ENCODE measurements around the gene OAS1.
A peak's percentile ranks its signal among the peaks of the same experiment; 100 is the strongest.
"Not testable (repeated sequence)": the region's sequence is repeated elsewhere in the genome, so short reads cannot be mapped to it uniquely, and the experiment has no call there.

Gene OAS1

GRCh38 chr12:112916270-112916669 is 9.5 kb downstream of the OAS1 start:
- Histone ChIP-seq H3K36me3 (ENCODE audit: control insufficient read depth, insufficient read depth, low read length) (no peaks in the 10 kb centered on the region), H3K27ac (ENCODE audit: insufficient read depth, low read depth, low read length, poor library complexity, severe bottlenecking) (no peak overlapping the region), H3K9me3 (ENCODE audit: control insufficient read depth, low read length) (no peaks in the 10 kb centered on the region), H3K4me1 (ENCODE audit: control insufficient read depth, insufficient read depth, low read length) (no peaks in the 10 kb centered on the region), H3K27me3 (ENCODE audit: control insufficient read depth, insufficient read depth, low read length, poor library complexity, severe bottlenecking) (no peaks in the 10 kb centered on the region), H3K4me3 (ENCODE audit: insufficient read depth, low read depth, low read length) (no peak overlapping the region)
- WGBS, 2 experiments, result 93 to 94% methylated on average over 5 of the region's 5 CpGs

GRCh38 chr12:112919121-112919520 is 12.4 kb downstream of the OAS1 start:
- 87 to 89% methylated on average over 6 of the region's 6 CpGs for whole genome bisulfite sequencing, 2 experiments
- no peaks in the 10 kb centered on the region for H3K27me3 ChIP-seq (ENCODE audit: control insufficient read depth, insufficient read depth, low read length, poor library complexity, severe bottlenecking)
- H3K4me3 ChIP-seq (ENCODE audit: insufficient read depth, low read depth, low read length), result no peak overlapping the region
- H3K4me1 ChIP-seq (ENCODE audit: control insufficient read depth, insufficient read depth, low read length), result no peaks in the 10 kb centered on the region
- no peak overlapping the region for H3K27ac ChIP-seq (ENCODE audit: insufficient read depth, low read depth, low read length, poor library complexity, severe bottlenecking)
- H3K36me3 ChIP-seq (ENCODE audit: control insufficient read depth, insufficient read depth, low read length), result no peaks in the 10 kb centered on the region
- no peaks in the 10 kb centered on the region for H3K9me3 ChIP-seq (ENCODE audit: control insufficient read depth, low read length)

- H3K4me1 ChIP-seq (ENCODE audit: control insufficient read depth, insufficient read depth, low read length), result no peaks in the 10 kb centered on the region
- no peak overlapping the region for H3K4me3 ChIP-seq (ENCODE audit: insufficient read depth, low read depth, low read length)
- WGBS, 2 experiments, result 67 to 72% methylated on average over 7 of the region's 7 CpGs
- H3K36me3 ChIP-seq (ENCODE audit: control insufficient read depth, insufficient read depth, low read length), result no peaks in the 10 kb centered on the region
- H3K27ac ChIP-seq (ENCODE audit: insufficient read depth, low read depth, low read length, poor library complexity, severe bottlenecking), result no peak overlapping the region
- H3K27me3 ChIP-seq (ENCODE audit: control insufficient read depth, insufficient read depth, low read length, poor library complexity, severe bottlenecking), result no peaks in the 10 kb centered on the region
- no peaks in the 10 kb centered on the region for H3K9me3 ChIP-seq (ENCODE audit: control insufficient read depth, low read length)
Observed at GRCh38 chr12:112924986-112925385, 18.2 kb downstream of the OAS1 start.

- H3K36me3 ChIP-seq (ENCODE audit: control insufficient read depth, insufficient read depth, low read length); H3K4me3 ChIP-seq (ENCODE audit: insufficient read depth, low read depth, low read length); H3K27ac ChIP-seq (ENCODE audit: insufficient read depth, low read depth, low read length, poor library complexity, severe bottlenecking); H3K9me3 ChIP-seq (ENCODE audit: control insufficient read depth, low read length); H3K27me3 ChIP-seq (ENCODE audit: control insufficient read depth, insufficient read depth, low read length, poor library complexity, severe bottlenecking); H3K4me1 ChIP-seq (ENCODE audit: control insufficient read depth, insufficient read depth, low read length): not testable (repeated sequence)
- WGBS, 2 experiments, result 73 to 80% methylated on average over 5 to 7 of the region's 7 CpGs
Observed at GRCh38 chr12:112926416-112927033, 19.8 kb downstream of the OAS1 start.

GRCh38 chr12:112927475-112927874 is 20.7 kb downstream of the OAS1 start:
- Histone ChIP-seq H3K36me3 (ENCODE audit: control insufficient read depth, insufficient read depth, low read length) (no peaks in the 10 kb centered on the region), H3K27me3 (ENCODE audit: control insufficient read depth, insufficient read depth, low read length, poor library complexity, severe bottlenecking) (no peaks in the 10 kb centered on the region), H3K9me3 (ENCODE audit: control insufficient read depth, low read length) (no peaks in the 10 kb centered on the region), H3K4me1 (ENCODE audit: control insufficient read depth, insufficient read depth, low read length) (no peaks in the 10 kb centered on the region), H3K27ac (ENCODE audit: insufficient read depth, low read depth, low read length, poor library complexity, severe bottlenecking) (no peak overlapping the region), H3K4me3 (ENCODE audit: insufficient read depth, low read depth, low read length) (no peak overlapping the region)
- WGBS, 2 experiments, result 63 to 67% methylated on average over 3 of the region's 3 CpGs

- WGBS, 2 experiments, result 45 to 48% methylated on average over 2 of the region's 2 CpGs
- H3K36me3 ChIP-seq (ENCODE audit: control insufficient read depth, insufficient read depth, low read length), result no peaks in the 10 kb centered on the region
- H3K4me1 ChIP-seq (ENCODE audit: control insufficient read depth, insufficient read depth, low read length), result no peaks in the 10 kb centered on the region
- H3K27me3 ChIP-seq (ENCODE audit: control insufficient read depth, insufficient read depth, low read length, poor library complexity, severe bottlenecking), result no peaks in the 10 kb centered on the region
- no peak overlapping the region for H3K27ac ChIP-seq (ENCODE audit: insufficient read depth, low read depth, low read length, poor library complexity, severe bottlenecking)
- no peak overlapping the region for H3K4me3 ChIP-seq (ENCODE audit: insufficient read depth, low read depth, low read length)
- H3K9me3 ChIP-seq (ENCODE audit: control insufficient read depth, low read length), result no peaks in the 10 kb centered on the region
Observed at GRCh38 chr12:112927925-112928324, 21.2 kb downstream of the OAS1 start.

- no peaks in the 10 kb centered on the region for H3K27me3 ChIP-seq (ENCODE audit: control insufficient read depth, insufficient read depth, low read length, poor library complexity, severe bottlenecking)
- no peak overlapping the region for H3K27ac ChIP-seq (ENCODE audit: insufficient read depth, low read depth, low read length, poor library complexity, severe bottlenecking)
- no peaks in the 10 kb centered on the region for H3K36me3 ChIP-seq (ENCODE audit: control insufficient read depth, insufficient read depth, low read length)
- no peaks in the 10 kb centered on the region for H3K4me1 ChIP-seq (ENCODE audit: control insufficient read depth, insufficient read depth, low read length)
- no peaks in the 10 kb centered on the region for H3K9me3 ChIP-seq (ENCODE audit: control insufficient read depth, low read length)
- H3K4me3 ChIP-seq (ENCODE audit: insufficient read depth, low read depth, low read length), result no peak overlapping the region
- 91 to 100% methylated on average over 1 of the region's 1 CpG for WGBS, 2 experiments
Observed at GRCh38 chr12:112928978-112929377, 22.2 kb downstream of the OAS1 start.

- 90 to 93% methylated on average over 3 of the region's 3 CpGs for WGBS, 2 experiments
- no peaks in the 10 kb centered on the region for H3K9me3 ChIP-seq (ENCODE audit: control insufficient read depth, low read length)
- no peaks in the 10 kb centered on the region for H3K4me1 ChIP-seq (ENCODE audit: control insufficient read depth, insufficient read depth, low read length)
- H3K27ac ChIP-seq (ENCODE audit: insufficient read depth, low read depth, low read length, poor library complexity, severe bottlenecking), result no peak overlapping the region
- H3K27me3 ChIP-seq (ENCODE audit: control insufficient read depth, insufficient read depth, low read length, poor library complexity, severe bottlenecking), result no peaks in the 10 kb centered on the region
- no peaks in the 10 kb centered on the region for H3K36me3 ChIP-seq (ENCODE audit: control insufficient read depth, insufficient read depth, low read length)
- H3K4me3 ChIP-seq (ENCODE audit: insufficient read depth, low read depth, low read length), result no peak overlapping the region
Observed at GRCh38 chr12:112929715-112930114, 23.0 kb downstream of the OAS1 start.

GRCh38 chr12:112930350-112930749 is 23.6 kb downstream of the OAS1 start:
- no peak overlapping the region for H3K27ac ChIP-seq (ENCODE audit: insufficient read depth, low read depth, low read length, poor library complexity, severe bottlenecking)
- no peaks in the 10 kb centered on the region for H3K27me3 ChIP-seq (ENCODE audit: control insufficient read depth, insufficient read depth, low read length, poor library complexity, severe bottlenecking)
- no peaks in the 10 kb centered on the region for H3K9me3 ChIP-seq (ENCODE audit: control insufficient read depth, low read length)
- 96 to 98% methylated on average over 2 of the region's 2 CpGs for WGBS, 2 experiments
- no peaks in the 10 kb centered on the region for H3K4me1 ChIP-seq (ENCODE audit: control insufficient read depth, insufficient read depth, low read length)
- no peak overlapping the region for H3K4me3 ChIP-seq (ENCODE audit: insufficient read depth, low read depth, low read length)
- H3K36me3 ChIP-seq (ENCODE audit: control insufficient read depth, insufficient read depth, low read length), result no peaks in the 10 kb centered on the region

- no peaks in the 10 kb centered on the region for H3K9me3 ChIP-seq (ENCODE audit: control insufficient read depth, low read length)
- H3K4me1 ChIP-seq (ENCODE audit: control insufficient read depth, insufficient read depth, low read length), result no peaks in the 10 kb centered on the region
- H3K4me3 ChIP-seq (ENCODE audit: insufficient read depth, low read depth, low read length), result no peak overlapping the region
- WGBS, 2 experiments, result 39 to 40% methylated on average over 6 of the region's 6 CpGs
- H3K27ac ChIP-seq (ENCODE audit: insufficient read depth, low read depth, low read length, poor library complexity, severe bottlenecking), result peak overlapping the region; percentile 18
- H3K27me3 ChIP-seq (ENCODE audit: control insufficient read depth, insufficient read depth, low read length, poor library complexity, severe bottlenecking), result peaks cover 3% of the 10 kb centered on the region
- no peaks in the 10 kb centered on the region for H3K36me3 ChIP-seq (ENCODE audit: control insufficient read depth, insufficient read depth, low read length)
Observed at GRCh38 chr12:112932485-112933128, 25.8 kb downstream of the OAS1 start.
